A549 (cell line): ENCODE results near the gene CFAP46. TPM values are rescaled to one million over a fixed set of nuclear protein-coding genes. Genes with fewer than 3 reads are reported as not detected.
A peak's percentile ranks its signal among the peaks of the same experiment; 100 is the strongest.

Experiments
- ATAC-seq, 2 experiments: fragments of 200-7000 bp in 1 of 2; fragments of >200 bp in 1 of 2; cut with Nextera tagmentation in 1 of 2; cut with Tn5 transposase in 1 of 2; 3 replicates each; pipeline versions ENCODE4 v1.8.0 to v1.9.1; 2018 to 2020; ENCODE audit warnings: mild to moderate bottlenecking in 1 of 2, moderate library complexity in 1 of 2
- CTCF ChIA-PET: fragments of 300-600 bp; sonication (Branson Sonifier 250); formaldehyde crosslinking; extraction: SDS; loops from one replicate; lab custom pipeline; 2021; ENCODE audit warnings: antibody characterized with exemption, inconsistent platforms; lab: Yijun Ruan, JAX
- POLR2A ChIA-PET: fragments of 350-600 bp; formaldehyde crosslinking; extraction: SDS; loops from one replicate; lab custom pipeline; 2021; ENCODE audit warnings: antibody characterized with exemption, inconsistent platforms; lab: Yijun Ruan, JAX
- DNase-seq, 2 experiments: peaks; one replicate each; pipeline versions ENCODE4 v3.0.0 to v3.0.0-alpha.2; 2011 to 2016; ENCODE audit warnings: low read depth in 1 of 2, low spot score in 1 of 2
- FAIRE-seq: peaks from 2 replicates; lab custom pipeline; 2011; peaks lifted over from hg19 to GRCh38; lab: Jason Lieb, UNC
- H3K27ac ChIP-seq, 2 experiments: fragments of >200 bp; sonication (Bioruptor Twin); formaldehyde crosslinking; 3 replicates each; pipeline ENCODE4 v1.5.1; 2016 to 2017
- H3K4me1 ChIP-seq: fragments of >200 bp; sonication (Bioruptor Twin); formaldehyde crosslinking; 3 replicates; pipeline ENCODE4 v1.6.1; 2016
- H3K4me2 ChIP-seq: fragments of >200 bp; sonication (Bioruptor Twin); formaldehyde crosslinking; 3 replicates; pipeline ENCODE4 v1.6.1; 2016
- H3K4me3 ChIP-seq: fragments of >200 bp; sonication (Bioruptor Twin); formaldehyde crosslinking; 3 replicates; pipeline ENCODE4 v1.5.1; 2016
- H3K9me3 ChIP-seq: fragments of >200 bp; sonication (Bioruptor Twin); formaldehyde crosslinking; 3 replicates; pipeline ENCODE4 v1.6.1; 2016
- CBX2 ChIP-seq: fragments of 200-600 bp; sonication (generic); IDR thresholded peaks from 2 replicates; pipeline ENCODE4 v1.6.1; 2016; ENCODE audit warnings: low read depth, mild to moderate bottlenecking, borderline replicate concordance
- FOSL2 ChIP-seq, 2 experiments: fragments of 450-650 bp in 1 of 2; fragments of >200 bp in 1 of 2; sonication (Bioruptor Twin) in 1 of 2; formaldehyde crosslinking; IDR thresholded peaks; 2 replicates each; pipeline versions ENCODE4 v1.5.0 to v1.6.1; 2016 to 2020; ENCODE audit warnings: mild to moderate bottlenecking in 1 of 2, moderate library complexity in 1 of 2
- MYC ChIP-seq: IDR thresholded peaks from 2 replicates; pipeline ENCODE4 v1.6.1; 2012; ENCODE audit warnings: mild to moderate bottlenecking, inconsistent platforms, low read length, improper control_type of control experiment, borderline replicate concordance
- NR3C1 ChIP-seq: fragments of >200 bp; sonication (Bioruptor Twin); formaldehyde crosslinking; IDR thresholded peaks from 3 replicates; pipeline ENCODE4 v1.6.1; 2017
- PHF8 ChIP-seq: fragments of 200-600 bp; sonication (generic); IDR thresholded peaks from 2 replicates; pipeline ENCODE4 v1.6.1; 2016; ENCODE audit warnings: low read depth, mild to moderate bottlenecking, antibody characterized with exemption, moderate library complexity, borderline replicate concordance
- POLR2AphosphoS2 ChIP-seq: conservative IDR thresholded peaks from 2 replicates; pipeline ENCODE4 v1.6.1; 2012; ENCODE audit warnings: low read length, improper control_type of control experiment, inconsistent platforms
- RARB ChIP-seq: fragments of 250-450 bp; sonication (Bioruptor Pico); IDR thresholded peaks from 2 replicates; pipeline ENCODE4 v1.8.0; 2021; ENCODE audit warnings: mild to moderate bottlenecking, moderate library complexity
- RFX5 ChIP-seq: fragments of 450-650 bp; IDR thresholded peaks from 2 replicates; pipeline ENCODE4 v1.7.1; 2014; ENCODE audit warnings: antibody characterized with exemption, mild to moderate bottlenecking, moderate library complexity
- SMC3 ChIP-seq: fragments of >200 bp; sonication (Bioruptor Twin); formaldehyde crosslinking; IDR thresholded peaks from 3 replicates; pipeline ENCODE4 v1.6.1; 2018; ENCODE audit warnings: inconsistent platforms
- TFCP2L1 ChIP-seq: fragments of 250-450 bp; sonication (Bioruptor Pico); IDR thresholded peaks from 2 replicates; pipeline ENCODE4 v1.5.0; 2021; ENCODE audit warnings: mild to moderate bottlenecking
- WGBS: methylation state at CpG from one replicate; pipeline ENCODE4 v1.1.6; 2017; ENCODE audit errors: missing lambda C conversion rate; 5-methylcytosine and 5-hydroxymethylcytosine counted together
- polyA plus RNA-seq, 4 experiments: library from polyadenylated mRNA; depleted of rRNA in 3 of 4; stranded (reverse); fragments of >200 nt; fragmentation: RNase III in 1 of 4; extraction: RNeasy Plus Mini Kit Qiagen cat#74134 plus additional on column Dnase treatment in 1 of 4; gene quantifications; 2 replicates in 3 of 4; 3 replicates in 1 of 4; pipeline ENCODE4 v1.2.3, GENCODE V29; 2011 to 2017
- TF ChIP-seq, protein P1 (sequence below): fragments of 250-450 bp; sonication (Bioruptor Pico); IDR thresholded peaks from 2 replicates; pipeline ENCODE4 v1.5.0; 2021; ENCODE audit warnings: mild to moderate bottlenecking, moderate library complexity, borderline replicate concordance
- TF ChIP-seq, protein P2 (sequence below): IDR thresholded peaks from 2 replicates; pipeline ENCODE4 v1.6.1; 2012; ENCODE audit warnings: low read depth, borderline replicate concordance
- TF ChIP-seq, protein P3 (sequence below): fragments of 150-350 bp; IDR thresholded peaks from 2 replicates; pipeline ENCODE4 v1.6.1; 2014; ENCODE audit warnings: low read depth, mild to moderate bottlenecking, low read length
- TF ChIP-seq, protein P4 (sequence below): fragments of 200-600 bp; sonication (generic); IDR thresholded peaks from 2 replicates; pipeline ENCODE4 v1.6.1; 2016; ENCODE audit warnings: antibody characterized with exemption, mild to moderate bottlenecking, moderate library complexity
- TF ChIP-seq, protein P5 (sequence below): fragments of 250-450 bp; sonication (Bioruptor Pico); IDR thresholded peaks from 2 replicates; pipeline ENCODE4 v1.5.0; 2020; ENCODE audit warnings: low read depth, mild to moderate bottlenecking, moderate library complexity

The CFAP46 gene
- polyA plus RNA-seq, 2 of the 4 experiments (the other 2 are of a cell fraction): 0.88 to 1.8 TPM

DNA sequence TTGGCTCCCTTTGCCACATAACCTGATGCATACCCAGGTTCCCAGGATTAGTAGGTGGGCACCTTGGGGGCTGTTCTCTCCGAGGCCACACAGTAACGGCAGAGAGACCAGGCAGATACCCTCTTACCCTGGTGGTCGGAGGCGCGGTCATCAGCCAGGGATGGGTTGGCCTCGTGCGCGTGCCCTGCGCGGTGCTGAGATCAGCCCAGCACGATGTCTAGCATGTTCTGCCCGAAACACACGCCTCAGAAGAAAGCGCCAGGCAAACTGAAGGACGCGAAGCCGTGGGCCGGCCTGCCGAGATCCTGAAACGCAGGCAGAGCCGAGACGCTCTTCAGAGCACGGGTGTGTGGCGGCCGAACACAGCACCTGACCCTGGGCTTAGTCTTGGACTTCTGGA, 34.7 kb upstream of the CFAP46 start:
- POLR2A ChIA-PET: no interaction called here

DNA sequence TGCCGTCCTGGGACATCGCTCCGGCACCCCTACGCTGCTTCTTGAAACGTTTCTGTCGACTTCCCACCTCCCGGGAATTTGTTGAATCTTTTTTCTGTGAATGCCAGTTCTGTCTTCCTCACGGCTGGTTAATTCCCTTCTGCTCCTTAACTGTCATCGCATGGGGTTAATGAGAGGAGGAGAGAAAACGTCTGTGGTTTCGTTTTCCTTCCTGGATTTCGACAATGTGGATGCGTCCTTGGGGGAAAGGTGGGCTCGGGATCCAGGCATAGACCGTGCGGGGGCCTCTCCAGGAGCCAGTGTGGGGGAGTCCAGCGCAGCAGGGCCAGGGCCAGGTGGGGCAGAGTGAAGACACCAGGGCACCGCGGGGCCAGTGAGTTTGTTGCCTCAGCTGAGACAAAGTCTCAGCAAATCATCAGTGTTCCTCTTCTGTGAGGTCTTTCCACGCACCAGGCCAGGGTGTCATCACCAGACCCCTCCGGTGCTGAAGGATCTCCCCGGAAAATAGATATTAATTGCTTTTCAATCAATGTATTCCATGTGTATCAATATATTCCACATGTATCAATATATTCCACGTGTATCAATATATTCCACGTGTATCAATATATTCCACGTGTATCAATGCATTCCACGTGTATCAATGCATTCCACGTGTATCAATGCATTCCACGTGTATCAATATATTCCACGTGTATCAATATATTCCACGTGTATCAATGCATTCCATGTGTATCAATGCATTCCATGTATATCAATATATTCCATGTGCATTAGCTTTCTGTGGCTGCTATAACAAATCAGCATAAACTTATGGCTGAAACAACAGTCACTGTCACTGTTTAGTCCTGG, 33.7 kb upstream of the CFAP46 start:
- ChIA-PET CTCF (no interaction called here), POLR2A (no interaction called here)
- FAIRE-seq (no peak), ATAC-seq (no peak)
- 37% methylated on average over 30 of the region's 30 CpGs for WGBS
- Histone ChIP-seq H3K4me1 (no peaks in the 10 kb centered on the region), H3K9me3 (no peaks in the 10 kb centered on the region), H3K27ac (no peak overlapping the region), H3K4me2 (no peak overlapping the region)
- TF ChIP-seq FOSL2 (IDR thresholded peaks at IDR 0.05): no peak
- TF ChIP-seq FOSL2 (CRISPR knock-in tag; IDR thresholded peaks at IDR 0.05): no peak
- TF ChIP-seq, all 56 proteins: peak for 0
- no peak for DNase-seq
- H3K4me3 ChIP-seq: no peak overlapping the region

More for the DNA sequence above, 34.7 kb upstream of the CFAP46 start:
- CTCF ChIA-PET: no interaction called here
- no peak overlapping the region for H3K4me2 ChIP-seq
- H3K27ac ChIP-seq: no peak overlapping the region
- H3K4me1 ChIP-seq: no peaks in the 10 kb centered on the region
- no peak overlapping the region for H3K4me3 ChIP-seq
- no peaks in the 10 kb centered on the region for H3K9me3 ChIP-seq
- ATAC-seq (no peak), DNase-seq (no peak), FAIRE-seq (no peak)
- TF ChIP-seq, protein P1, sequence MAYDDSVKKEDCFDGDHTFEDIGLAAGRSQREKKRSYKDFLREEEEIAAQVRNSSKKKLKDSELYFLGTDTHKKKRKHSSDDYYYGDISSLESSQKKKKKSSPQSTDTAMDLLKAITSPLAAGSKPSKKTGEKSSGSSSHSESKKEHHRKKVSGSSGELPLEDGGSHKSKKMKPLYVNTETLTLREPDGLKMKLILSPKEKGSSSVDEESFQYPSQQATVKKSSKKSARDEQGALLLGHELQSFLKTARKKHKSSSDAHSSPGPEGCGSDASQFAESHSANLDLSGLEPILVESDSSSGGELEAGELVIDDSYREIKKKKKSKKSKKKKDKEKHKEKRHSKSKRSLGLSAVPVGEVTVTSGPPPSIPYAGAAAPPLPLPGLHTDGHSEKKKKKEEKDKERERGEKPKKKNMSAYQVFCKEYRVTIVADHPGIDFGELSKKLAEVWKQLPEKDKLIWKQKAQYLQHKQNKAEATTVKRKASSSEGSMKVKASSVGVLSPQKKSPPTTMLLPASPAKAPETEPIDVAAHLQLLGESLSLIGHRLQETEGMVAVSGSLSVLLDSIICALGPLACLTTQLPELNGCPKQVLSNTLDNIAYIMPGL (CRISPR knock-in tag): no peak
- TF ChIP-seq CBX2: no peak
- TF ChIP-seq, protein P2, sequence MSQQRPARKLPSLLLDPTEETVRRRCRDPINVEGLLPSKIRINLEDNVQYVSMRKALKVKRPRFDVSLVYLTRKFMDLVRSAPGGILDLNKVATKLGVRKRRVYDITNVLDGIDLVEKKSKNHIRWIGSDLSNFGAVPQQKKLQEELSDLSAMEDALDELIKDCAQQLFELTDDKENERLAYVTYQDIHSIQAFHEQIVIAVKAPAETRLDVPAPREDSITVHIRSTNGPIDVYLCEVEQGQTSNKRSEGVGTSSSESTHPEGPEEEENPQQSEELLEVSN: no peak
- no peak for TF ChIP-seq MYC
- no peak for TF ChIP-seq TFCP2L1 (CRISPR knock-in tag)
- TF ChIP-seq, protein P3, sequence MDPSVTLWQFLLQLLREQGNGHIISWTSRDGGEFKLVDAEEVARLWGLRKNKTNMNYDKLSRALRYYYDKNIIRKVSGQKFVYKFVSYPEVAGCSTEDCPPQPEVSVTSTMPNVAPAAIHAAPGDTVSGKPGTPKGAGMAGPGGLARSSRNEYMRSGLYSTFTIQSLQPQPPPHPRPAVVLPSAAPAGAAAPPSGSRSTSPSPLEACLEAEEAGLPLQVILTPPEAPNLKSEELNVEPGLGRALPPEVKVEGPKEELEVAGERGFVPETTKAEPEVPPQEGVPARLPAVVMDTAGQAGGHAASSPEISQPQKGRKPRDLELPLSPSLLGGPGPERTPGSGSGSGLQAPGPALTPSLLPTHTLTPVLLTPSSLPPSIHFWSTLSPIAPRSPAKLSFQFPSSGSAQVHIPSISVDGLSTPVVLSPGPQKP: no peak
- TF ChIP-seq NR3C1: no peak
- no peak for TF ChIP-seq PHF8
- TF ChIP-seq SMC3: no peak
- 67% methylated on average over 21 of the region's 25 CpGs for WGBS

DNA sequence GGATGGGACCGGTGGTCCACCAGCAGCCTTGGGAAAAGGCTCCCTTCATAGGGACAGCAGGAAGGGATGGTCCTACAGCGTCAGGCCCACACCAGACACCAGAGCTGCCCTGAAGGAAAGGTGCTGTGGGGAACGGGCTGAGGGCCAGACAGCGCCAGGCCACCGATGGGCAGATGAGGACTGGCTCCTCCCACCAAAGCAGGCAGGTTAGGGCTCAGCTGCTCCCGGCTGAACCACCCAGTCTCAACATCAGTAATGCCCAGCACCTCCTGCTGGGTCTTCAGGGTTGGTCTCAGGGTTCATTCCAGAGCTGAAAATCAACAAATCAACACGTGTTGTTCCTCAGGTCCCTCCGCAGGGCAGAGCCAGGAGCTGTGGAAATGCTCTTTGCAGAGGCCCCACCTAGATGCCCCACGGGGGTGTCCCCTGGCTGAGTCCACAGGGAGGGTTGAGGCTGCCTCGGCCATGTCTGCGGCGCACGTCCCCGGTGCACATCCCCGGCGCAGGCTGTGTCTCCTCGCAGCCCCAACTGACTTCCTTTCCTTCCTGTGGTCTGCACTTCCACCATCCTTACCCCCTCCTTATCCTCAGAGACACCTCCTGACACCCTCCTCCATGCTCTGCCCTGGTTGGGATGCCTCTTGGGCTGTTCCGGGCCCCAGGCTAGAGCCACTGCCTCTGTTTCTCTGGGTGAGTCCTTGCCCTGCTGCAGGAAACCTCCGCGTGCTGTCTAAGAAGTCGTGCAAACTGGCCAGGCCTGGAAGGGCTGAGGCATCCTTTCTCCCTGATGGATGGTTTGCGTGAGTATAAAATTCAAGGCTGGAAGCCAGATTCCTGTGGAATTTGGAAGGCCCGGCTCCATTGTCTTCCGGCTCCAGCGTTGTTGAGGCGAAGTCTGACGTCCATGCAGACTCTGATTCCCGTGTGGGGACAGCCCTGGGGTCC, 32.8 kb upstream of the CFAP46 start:
- no peak for TF ChIP-seq SMC3
- TF ChIP-seq, protein P4, sequence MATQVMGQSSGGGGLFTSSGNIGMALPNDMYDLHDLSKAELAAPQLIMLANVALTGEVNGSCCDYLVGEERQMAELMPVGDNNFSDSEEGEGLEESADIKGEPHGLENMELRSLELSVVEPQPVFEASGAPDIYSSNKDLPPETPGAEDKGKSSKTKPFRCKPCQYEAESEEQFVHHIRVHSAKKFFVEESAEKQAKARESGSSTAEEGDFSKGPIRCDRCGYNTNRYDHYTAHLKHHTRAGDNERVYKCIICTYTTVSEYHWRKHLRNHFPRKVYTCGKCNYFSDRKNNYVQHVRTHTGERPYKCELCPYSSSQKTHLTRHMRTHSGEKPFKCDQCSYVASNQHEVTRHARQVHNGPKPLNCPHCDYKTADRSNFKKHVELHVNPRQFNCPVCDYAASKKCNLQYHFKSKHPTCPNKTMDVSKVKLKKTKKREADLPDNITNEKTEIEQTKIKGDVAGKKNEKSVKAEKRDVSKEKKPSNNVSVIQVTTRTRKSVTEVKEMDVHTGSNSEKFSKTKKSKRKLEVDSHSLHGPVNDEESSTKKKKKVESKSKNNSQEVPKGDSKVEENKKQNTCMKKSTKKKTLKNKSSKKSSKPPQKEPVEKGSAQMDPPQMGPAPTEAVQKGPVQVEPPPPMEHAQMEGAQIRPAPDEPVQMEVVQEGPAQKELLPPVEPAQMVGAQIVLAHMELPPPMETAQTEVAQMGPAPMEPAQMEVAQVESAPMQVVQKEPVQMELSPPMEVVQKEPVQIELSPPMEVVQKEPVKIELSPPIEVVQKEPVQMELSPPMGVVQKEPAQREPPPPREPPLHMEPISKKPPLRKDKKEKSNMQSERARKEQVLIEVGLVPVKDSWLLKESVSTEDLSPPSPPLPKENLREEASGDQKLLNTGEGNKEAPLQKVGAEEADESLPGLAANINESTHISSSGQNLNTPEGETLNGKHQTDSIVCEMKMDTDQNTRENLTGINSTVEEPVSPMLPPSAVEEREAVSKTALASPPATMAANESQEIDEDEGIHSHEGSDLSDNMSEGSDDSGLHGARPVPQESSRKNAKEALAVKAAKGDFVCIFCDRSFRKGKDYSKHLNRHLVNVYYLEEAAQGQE: no peak
- TF ChIP-seq, protein P1 (CRISPR knock-in tag): no peak
- TF ChIP-seq, protein P5, sequence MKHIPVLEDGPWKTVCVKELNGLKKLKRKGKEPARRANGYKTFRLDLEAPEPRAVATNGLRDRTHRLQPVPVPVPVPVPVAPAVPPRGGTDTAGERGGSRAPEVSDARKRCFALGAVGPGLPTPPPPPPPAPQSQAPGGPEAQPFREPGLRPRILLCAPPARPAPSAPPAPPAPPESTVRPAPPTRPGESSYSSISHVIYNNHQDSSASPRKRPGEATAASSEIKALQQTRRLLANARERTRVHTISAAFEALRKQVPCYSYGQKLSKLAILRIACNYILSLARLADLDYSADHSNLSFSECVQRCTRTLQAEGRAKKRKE (CRISPR knock-in tag): no peak
- no peak for TF ChIP-seq RFX5
- TF ChIP-seq POLR2AphosphoS2: no peak
- no peak for TF ChIP-seq RARB (CRISPR knock-in tag)
- Histone ChIP-seq H3K4me1 (no peaks in the 10 kb centered on the region), H3K4me3 (no peak overlapping the region), H3K4me2 (no peak overlapping the region), H3K9me3 (no peaks in the 10 kb centered on the region), H3K27ac (no peak overlapping the region)
- POLR2A ChIA-PET: no interaction called here
- FAIRE-seq: no peak
- CTCF ChIA-PET: no interaction called here
- 52% methylated on average over 25 of the region's 28 CpGs for WGBS
- DNase-seq: no peak
- ATAC-seq: peak in 1 of 2 experiments; percentile 10; a peak in 2 of 6 replicates
